Astrocyte (in vitro differentiated cells and primary cell): ENCODE measurements around the gene SHE.

ENCODE experiments used
- CTCF ChIP-seq: IDR thresholded peaks from 2 replicates; pipeline ENCODE4 v1.5.1; 2011; ENCODE audit warnings: low read depth, mild to moderate bottlenecking, inconsistent platforms, low read length, moderate library complexity; ENCODE audit not compliant: insufficient read depth
- EZH2 ChIP-seq: IDR thresholded peaks from 2 replicates; pipeline ENCODE4 v1.6.1; 2012; ENCODE audit warnings: mild to moderate bottlenecking, low read length, inconsistent platforms; ENCODE audit not compliant: insufficient read depth

DNA sequence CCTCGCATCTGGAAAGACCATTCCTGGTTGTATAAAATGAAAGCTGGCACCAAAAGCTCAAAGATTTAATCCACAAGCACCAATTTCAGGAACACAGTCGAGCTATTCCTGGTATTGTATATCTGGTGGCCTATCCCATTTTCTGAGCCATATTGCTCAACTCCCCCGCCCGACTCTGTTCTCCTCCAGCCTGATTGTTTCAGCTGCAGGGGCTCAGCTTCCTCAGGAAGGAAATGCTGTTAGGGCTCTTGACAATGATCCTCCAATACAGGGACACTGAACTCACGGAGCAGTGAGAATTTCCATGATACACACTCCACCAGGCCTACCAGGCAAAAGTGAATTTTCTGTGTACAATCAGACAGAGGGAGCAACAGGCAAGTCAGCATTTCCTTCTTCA, 17.1 kb downstream of the SHE start:
- no peak for TF ChIP-seq CTCF
- TF ChIP-seq EZH2 = no peak
